NCI-H2196 treated with DMSO at 0.1 percent for 48 hours (cell line): ENCODE data around the gene CEACAM18.
"Not testable (repeated sequence)": the region's sequence is repeated elsewhere in the genome, so short reads cannot be mapped to it uniquely, and the experiment has no call there.

Source experiments
- DNase-seq: peaks from one replicate; lab custom pipeline; 2025; ENCODE audit not compliant: unreplicated experiment; lab: John Stamatoyannopoulos, UW

The CEACAM18 gene

DNA sequence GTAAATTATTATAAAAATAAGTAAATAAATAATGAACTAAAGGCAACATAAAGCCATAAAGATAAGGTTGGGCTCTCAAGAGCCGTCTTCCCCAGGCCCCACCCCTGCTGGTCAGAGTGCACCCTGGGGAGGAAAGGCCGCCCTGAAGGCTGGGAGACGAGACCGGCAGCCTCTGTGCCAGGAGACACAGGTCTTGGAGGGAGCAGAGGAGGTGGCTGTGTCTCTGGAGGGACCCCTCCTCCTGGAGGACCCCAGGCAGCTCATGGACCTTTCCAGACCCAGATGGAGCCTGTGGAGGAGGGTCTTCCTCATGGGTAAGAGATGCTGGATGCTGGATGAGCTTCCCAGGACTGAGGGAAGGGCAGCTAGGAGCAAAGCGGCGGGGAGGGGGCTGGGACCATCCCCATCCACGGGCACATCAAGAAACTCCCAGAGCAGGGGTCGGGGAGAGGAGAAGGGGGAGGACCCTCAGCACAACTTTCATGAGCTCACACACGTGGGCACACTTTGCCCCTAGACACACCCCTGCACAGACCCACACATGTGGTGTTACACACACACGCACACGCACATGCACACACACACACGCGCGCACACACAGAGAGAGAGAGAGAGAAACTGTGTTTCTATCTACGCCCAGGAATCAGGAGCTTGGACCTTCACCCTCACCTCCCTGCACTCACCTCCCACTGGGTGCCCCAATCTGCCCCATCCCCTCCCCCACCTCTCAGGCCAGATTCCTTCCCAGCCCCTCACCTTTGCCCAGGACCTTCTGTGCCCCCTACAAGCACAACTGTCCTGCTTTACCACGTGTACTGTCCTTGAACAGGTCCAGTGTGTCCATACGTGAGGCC is at the start of gene CEACAM18:
CEACAM18 (plus strand) TSS at position 159 of the 854 bp plus-strand sequence.
- no peak for DNase-seq

DNA sequence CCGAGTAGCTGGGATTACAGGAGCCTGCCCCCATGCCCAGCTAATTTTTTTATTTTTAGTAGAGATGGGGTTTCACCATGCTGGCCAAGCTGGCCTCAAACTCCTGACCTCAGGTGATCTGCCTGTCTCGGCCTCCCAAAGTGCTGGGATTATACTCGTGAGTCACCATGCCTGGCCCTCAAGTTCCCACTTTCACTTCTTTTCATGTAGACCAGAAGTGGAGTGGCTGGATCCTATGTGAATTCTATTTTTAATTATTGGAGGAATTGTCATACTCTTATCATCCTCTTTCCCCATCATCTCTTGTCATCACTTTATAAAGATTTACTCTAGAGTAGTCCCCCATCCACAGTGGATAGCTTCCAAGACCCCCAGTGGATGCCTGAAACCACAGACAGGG is 48.1 kb upstream of the CEACAM18 start:
- DNase-seq: no peak

DNA sequence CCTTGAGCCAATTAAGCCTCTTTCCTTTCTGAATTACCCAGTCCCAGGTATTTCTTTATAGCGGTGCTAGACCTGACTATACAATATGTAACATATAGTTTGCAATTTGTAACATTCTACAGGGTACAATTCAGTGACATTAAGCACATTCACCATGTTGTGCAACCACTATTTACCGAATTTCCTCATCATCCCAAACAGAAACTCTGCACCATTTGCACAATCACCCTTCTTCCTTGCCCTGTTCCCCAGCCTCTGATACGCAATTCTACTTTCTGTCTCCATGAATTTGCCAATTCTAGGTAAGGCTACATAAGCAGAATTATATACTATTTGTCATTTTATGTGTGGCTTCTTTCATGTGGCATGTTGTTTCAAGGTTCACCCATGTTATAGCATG is 47.2 kb upstream of the CEACAM18 start:
- no peak for DNase-seq

DNA sequence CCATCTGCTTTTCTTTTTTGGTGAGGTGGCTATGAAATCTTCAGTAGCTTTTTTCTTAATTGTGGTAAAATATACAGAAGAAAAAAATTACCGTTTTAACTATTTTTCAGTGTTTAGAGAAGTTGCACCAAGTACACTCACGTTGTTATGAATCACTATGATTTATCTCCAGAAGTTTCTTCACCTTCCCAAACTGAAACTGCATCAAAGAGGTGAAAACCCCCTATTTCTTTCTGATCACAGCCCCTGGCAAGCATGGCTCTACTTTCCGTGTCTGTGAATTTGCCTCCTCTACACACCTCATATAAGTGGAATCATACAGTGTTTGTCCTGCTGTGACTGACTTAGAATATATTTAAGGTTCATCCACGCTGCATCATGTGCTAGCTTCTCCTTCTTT is 45.3 kb upstream of the CEACAM18 start:
- DNase-seq: no peak

DNA sequence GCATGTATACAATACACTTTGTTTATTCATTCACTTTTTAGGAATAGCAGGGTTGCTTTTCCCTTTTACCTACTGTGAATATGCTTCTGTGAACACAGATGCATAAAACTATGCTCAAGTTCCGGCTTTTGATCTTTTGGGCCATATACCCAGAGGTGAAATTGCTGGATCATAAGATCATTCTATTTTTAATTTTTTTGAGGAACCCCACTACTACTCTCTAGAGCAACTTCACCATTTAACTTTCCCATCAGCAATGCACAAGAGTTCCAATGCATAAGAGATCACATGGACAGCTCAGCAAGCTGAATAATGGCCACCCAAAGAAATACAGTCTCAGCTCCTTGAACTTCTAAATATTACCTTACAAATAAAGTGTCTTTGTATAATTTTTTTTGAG is 43.9 kb upstream of the CEACAM18 start:
- DNase-seq: no peak

DNA sequence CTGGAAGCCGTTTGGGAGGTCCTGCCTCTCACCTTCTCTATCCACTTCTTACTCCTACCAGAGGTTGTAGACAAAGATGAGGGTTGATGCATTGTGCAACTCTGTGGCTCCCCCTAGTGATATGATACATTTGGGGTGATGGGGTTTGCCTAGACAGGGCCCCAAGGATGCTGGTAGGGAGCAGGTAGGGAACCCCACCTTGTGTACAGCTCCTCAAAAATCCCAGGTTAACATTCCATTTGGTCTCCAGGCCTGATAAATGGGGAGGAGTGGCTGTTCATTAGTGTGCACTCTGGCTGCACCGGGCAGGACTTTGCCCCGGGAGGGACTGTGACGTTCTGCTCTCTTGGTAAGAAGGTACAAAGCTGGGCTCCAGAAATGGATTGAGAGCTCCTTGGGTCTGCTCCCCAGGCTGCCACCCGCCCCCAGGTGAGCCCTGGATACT is 39.3 kb upstream of the CEACAM18 start:
- DNase-seq: no peak

DNA sequence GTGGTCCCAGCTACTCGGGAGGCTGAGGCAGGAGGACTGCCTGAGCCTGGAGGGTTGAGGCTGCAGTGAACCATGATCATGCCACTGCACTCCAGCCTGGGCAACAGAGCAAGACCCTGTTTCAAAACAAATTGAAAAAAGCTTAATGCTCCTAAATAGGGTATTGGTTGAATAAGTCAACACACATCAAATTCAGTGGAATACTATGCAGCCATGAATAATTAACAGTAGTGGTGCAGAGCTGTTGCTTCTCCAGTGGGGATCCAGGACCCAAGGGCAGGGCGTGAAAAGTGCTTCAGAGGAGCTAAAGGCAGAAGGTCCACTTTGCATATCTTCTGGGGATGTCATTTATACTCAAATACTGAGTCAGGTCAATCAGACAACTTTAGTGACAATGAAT is 38.3 kb upstream of the CEACAM18 start:
- no peak for DNase-seq

DNA sequence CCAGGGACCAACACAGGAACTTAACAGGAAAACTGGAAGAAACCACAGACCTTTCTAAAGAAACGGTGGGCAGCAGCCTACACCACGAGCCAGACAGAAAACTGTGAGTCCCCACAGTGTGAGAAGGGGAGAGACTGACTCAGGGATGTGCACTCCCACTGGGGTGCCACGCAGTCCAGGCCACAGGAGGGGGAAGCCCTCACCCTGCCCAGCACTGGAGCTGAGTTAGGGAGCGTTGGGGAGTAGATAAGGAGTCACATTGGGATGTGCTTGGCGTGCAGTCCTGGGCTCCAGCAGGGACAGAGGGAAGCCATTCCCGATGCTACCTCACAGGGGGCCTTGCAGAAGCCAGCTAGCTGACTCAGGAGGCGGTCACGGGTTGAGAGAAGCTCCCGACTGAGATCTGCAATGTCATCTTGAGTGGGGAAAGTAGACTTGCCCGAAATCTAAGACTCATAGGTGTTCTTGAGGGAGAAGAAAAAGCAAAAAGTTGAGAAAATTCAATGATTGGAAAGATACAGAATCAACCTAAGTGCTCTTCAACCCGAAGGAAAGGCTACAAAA is 37.4 kb upstream of the CEACAM18 start:
- no peak for DNase-seq

DNA sequence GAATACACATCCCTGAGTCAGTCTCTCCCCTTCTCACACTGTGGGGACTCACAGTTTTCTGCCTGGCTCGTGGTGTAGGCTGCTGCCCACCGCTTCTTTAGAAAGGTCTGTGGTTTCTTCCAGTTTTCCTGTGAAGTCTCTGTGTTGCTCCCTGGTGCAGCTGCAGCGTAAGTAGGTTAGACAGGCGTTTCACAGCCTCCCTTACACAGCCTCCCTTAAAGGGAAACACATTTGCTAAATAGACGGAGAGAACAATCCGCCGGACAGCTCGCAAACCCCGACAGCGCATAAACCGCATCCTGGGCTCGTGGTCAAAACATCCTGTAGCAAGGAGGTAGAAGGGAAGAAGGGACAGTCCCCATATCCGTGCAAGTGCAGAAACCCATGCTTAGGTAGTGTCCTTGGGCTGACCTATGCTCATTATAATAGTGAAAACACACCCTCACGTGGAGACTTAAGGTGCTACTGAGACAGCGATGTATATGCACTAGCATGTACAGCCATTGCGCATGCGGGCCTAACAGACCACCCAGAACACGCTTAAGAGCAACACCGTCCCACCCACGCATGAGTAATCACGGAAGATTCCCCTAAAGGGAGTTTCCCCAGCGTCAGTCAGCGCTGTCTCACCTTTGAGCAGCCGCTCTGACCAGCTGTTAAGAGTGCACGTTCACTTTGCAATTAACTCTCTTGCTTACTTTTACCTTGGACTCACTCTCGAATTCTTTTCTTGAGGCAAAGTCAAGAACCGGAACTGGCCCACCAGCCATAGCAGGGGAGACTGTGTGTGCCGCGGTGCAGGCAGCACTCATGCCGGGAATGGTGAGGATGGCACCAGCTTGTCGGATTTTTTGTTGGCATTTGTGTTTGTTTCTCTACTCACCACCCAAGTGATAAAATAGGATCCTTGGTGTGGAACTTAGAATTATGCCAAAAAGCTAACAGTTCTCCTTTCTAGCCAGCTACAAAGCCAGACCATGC is 36.6 kb upstream of the CEACAM18 start:
- no peak for DNase-seq

DNA sequence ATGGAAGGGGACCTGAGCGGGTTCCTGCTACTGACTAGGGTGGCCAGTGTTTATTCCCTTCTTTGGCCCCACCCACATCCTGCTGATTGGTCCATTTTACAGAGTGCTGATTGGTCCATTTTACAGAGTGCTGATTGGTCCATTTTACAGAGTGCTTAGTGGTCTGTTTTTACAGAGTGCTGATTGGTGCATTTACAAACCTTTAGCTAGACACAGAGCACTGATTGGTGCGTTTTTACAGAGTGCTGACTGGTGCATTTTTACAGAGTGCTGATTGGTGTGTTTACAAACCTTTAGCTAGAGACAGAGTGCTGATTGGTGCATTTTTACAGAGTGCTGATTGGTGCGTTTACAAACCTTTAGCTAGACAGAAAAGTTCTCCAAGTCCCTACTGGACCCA is 30.8 kb upstream of the CEACAM18 start:
- DNase-seq: not testable (repeated sequence)

DNA sequence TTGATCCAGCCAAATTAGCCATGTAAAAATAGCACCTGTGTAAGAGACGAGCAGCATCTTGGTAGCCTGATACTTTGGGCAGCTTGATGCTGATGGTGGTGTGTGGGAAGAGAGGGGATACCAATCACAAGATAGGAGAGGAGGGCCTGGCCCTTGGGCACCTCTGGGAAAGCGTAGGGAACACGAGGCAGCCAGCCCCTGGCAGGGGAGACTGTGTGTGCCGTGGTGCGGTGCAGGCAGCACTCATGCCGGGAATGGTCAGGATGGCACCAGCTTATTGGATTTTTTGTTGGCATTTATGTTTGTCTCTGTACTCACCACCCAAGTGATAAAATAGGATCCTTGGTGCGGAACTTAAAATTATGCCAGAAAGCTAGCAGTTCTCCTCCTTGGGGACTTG is 30.3 kb upstream of the CEACAM18 start:
- no peak for DNase-seq

DNA sequence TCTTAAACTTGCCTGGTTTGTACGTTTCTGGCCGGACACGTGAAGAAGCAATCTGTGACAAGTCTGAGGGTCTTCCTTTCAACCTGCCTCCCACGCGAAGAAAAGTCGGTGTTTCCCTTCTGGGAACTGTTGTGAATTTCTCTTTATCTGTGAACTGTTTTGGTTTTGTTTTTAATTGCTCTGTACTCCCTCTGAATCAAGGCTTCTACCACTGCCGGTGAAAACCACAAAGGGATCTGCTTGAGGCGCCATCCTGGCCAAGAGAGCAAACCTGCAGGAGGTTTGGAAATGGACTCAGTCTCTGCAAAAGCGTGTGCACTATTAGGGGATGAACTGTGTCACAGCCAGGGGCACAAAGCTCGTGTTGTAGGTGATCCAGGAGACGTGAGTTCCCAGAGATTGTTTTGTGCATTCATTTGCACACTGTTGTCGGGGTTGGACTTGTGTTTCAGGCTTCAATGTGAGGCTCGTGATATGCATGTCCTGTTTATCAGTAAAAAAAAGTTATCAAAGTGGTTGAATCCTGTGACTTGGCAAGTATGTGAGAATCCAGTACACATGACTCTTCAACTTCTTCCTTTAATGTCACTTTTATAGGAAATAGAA is 29.8 kb upstream of the CEACAM18 start:
- DNase-seq: no peak

DNA sequence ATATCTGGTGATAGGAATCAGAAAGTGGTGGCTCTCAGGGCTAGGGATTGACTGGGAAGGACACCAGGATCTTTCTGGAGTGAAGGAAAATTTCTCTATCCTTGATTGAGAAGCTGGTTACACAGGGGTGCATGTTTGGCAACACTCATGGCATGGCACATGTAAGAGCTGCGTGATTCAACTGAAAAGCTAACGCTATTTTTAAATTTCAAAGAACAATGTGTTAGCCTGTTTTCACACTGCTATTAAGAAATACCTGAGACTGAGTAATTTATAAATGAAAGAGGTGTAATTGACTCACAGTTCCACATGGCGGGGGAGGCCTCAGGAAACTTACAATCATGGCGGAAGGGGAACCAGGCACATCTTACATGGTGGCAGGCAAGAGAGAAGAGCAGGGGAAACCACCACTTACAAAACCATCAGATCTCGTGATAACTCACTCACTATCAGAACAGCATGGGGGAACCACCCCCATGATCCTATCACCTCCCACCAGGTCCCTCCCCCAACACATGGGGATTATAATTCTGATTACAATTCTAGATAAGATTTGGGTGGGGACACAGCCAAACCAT is 27.5 kb upstream of the CEACAM18 start:
- no peak for DNase-seq

DNA sequence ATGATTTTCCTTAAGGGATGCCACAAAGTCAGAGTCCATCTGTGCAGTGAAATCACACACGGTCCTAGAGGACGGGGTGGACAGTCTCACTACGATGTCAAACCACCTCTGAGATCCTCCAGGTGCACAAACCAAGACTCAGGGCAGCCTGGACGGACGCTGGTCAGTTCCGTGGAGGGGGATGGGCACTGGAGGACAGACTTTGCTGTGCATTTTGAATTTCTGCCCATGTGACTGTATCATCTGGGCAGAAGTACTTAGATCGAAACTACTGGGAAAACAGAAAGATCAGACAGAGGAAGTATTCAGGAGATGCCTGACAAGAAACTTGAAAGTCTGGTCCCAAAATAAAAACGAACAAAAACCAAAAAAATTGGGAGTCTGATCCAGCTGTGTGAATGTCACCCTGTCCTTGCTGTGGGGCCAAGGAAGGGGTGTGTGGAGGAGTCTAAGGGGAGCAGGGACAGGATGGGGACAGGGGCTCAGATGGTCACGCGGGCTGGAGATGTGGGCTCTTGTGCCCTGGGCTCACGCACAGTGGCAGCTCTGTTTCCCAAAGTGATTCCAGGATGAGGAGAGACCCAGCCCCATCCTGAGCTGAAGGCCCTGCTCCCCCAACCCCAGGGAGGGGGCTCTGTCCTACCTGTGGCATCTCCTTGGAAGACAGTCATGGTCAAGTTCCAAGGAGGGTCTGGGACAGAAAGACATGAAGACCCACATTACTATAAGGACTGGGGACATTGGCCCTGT is 21.6 kb upstream of the CEACAM18 start:
- DNase-seq: no peak

DNA sequence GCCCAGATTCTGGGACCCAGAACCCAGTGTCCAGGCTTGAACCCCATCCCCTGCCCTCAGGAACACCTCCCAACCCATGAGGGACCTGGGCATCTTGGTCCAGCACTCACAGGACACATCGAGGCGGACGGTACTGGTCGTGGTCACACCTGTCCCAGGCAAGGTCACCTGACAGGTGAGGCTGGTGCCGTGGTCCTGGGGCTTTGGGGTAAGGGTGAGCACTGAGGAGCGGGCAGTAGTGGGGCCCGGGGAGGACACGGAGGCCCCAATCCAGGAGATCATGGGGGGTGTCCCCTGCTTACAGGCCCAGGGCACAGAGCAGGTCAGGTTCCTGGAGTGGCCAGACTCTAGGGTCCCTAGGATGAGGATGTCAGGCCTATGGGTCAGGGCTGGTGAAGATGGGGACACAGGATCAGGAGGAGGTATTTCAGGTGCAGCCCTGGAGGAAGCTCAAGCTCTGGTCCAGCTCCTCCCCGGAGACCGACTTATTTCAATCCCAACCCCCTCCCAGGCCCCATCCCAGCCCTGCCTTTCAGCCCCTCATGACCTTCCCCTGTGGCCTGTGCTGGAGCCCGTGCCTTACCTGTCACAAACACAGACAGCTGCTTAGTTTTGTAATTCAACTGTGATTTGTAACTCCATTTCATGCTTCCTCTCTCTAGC is 20.9 kb upstream of the CEACAM18 start:
- DNase-seq: no peak

DNA sequence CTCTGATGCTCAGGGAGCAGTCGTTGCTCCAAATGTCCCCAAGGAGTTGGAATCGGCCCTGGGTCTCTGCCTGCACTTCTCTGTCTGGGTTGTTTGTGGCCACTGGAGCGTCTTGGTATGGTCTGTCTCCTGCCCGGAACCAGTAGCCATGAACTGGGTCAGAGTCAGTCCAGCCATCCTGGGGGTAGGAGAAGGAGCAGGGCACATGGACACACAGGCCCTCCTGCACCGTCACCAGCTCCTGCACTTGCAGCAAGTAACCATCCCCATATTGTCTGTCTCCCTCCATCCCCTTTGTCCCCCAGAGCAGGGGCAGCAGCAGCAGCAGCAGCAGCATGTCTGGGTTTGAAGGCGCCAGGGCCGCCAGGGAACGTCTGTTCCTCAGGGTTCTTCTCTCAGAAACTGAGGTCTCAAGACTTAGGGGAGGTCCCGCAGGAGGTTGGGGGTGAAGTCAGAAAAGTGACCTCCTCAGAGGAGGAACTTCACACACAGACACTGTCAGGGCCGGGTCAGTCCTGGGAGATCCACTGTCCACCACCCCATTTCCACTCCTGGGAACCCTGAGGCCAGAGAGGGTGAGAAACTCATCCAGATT is 20.2 kb upstream of the CEACAM18 start, which contains the start of gene SIGLEC8:
SIGLEC8 (minus strand) TSS at position 404 of the 595 bp plus-strand sequence; CDS start at position 337, 67 bp downstream.
- no peak for DNase-seq

DNA sequence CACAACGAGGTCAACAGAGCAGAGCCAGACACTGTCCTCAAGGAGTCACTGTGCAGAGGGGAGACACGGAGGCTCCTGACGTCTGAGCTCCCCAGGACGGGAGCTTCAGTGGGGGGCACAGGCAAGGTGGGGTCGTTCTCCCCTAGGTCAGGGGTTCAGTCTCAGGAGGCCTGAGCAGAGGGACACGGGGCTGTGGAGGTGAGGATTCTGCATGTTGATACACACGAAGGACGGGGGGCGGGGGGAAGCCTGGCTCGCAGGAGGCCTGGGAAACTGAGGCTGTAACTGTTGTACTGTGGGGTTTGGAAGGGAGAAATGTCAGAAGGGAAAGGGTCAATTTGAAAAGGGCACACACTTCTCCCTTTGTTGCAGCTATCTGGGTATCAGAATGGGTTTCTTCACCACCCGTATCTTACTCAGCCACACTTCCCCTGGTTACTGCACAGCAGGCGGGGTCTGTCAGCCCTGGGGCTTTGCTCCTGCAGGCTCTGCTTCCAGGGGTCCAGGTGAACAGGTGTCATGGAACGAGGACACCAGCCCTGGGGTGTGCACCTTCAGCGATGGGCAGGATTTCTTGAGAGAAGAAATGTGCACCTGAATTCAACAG is 19.3 kb upstream of the CEACAM18 start:
- DNase-seq: no peak

DNA sequence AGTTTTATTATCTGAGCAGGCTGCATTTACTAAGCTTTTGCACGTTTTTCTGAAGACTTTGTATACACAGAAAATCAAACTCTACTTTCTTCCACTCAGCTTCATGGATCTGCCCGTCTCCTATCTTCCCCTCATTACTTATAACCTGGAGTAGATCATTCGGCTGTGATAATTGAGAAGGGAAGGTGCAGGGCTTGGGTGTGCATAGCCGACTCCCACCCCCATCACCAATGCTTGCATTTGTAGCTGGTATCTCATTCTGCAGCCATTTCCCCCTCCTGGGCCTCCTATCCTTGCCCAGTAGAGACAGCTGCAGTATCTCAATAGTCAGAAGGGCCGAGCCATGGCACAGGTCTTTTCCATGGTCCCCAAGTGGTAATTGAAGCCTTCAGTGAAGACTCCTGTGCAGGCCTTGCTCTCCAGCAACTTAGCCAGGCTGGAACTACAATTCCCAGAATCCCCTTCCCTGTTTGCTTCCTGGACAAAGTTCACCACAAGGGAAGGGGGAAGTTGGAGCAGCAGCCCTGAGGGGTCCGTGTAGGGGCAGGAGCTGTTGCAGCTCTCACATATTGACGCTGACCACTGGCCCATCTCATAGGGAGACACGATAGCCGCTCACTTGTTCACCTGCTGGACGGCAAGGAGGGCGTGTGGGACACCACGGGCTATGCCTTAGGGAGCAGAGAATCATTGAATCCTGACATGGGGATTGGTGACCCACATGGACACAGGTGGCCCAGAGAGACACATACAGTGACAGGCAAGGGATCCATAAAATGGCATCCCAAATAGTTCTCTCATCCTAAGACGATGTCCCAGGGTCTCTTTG is 18.0 kb upstream of the CEACAM18 start:
- no peak for DNase-seq
